ENCODE data around the gene RNF166.

Gene RNF166

GRCh38 chr16:88739139-88739976 lies 33.1 kb upstream of the RNF166 start:
- DNase-seq, result no peak

DNA sequence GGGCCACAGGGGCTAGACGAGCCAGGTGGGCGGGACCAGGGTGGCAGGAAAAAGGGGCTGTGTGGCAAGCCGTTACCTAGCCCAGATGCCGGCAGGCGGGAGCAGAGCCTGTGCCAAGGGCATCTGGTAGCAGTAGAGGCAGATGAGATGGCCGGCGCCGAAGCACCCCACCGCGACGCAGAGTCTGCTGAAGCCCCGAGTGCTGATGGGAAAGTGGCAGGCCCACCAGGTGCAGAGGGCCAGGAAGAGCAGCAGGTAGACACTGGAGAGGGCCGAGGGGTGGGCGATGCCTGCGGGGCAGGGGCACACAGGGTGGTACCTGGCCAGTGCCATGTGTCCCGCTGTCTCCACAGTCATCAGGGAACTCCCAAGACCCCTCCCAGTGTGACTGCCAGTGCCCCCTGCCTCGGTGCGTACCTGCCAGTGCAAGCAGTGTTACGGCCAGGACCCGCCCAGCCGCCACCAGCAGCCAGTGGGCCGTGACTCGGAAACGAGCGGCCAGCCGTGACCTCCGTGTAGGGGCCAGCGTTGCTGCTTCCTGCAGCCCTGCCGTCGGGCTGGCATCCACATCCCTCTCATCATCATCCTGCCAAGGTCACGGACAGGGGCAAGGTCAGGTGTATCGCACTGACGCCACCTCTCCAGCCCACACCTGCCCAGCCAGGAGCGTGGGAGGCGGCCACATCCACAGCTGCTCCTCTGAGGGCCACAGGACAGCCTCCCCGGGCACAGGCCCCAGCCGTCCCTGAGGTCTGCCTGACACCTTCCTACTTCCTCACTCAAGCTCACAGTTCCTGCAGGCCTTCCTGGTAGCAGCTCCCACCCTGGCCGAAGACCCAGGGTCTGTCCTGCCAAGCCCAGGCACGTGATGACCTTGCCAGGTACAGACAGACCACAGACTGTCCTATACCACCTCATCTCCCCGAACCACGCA lies 32.2 kb upstream of the RNF166 start:
- no peak for DNase-seq

DNA sequence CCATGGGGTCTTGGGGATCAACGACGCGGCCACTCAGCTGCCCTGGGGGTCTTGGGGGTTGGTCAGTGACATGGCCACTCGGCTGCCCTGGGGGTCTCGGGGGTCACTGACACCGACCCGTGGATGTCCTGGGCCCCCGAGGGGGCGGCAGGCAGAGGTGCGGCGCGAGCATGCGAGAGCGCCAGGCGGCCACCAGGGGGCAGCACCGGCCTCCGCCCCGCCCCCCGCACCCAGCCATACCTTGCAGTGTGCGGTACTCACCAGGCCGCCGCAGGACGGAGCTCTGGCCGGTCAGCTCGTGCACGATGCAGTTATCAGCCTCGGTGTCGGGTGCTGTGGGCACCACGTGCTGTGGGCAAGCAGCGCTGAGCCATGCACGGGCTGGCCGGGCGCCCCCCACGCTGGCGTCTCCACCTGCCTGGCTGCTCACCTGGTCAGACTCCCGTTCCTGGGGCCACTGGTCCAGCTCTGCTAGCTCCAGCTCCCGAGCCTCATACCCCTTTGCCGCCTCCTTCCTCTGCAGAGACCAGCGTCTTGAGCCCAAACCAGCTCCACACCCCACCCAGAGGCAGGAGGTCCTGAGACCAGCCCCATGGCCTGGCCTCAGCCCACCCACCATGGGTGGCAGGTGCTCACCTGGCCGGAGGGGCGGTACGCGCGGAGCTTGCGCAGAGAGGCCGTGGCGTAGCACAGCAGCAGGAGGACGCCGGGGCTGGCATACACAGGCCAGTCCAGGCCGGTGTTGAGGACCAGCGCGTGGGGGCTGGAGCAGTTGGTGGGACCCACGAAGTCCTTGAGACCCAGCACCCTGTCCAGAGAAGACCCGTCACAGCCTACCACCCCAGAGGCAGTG lies 31.3 kb upstream of the RNF166 start:
- peak in 1 of 2 experiments; percentile 14 for DNase-seq

- no peak for DNase-seq
These were observed 30.3 kb upstream of the RNF166 start for GRCh38 chr16:88736496-88736895.

GRCh38 chr16:88736088-88736487 lies 29.9 kb upstream of the RNF166 start:
- DNase-seq, result no peak

DNA sequence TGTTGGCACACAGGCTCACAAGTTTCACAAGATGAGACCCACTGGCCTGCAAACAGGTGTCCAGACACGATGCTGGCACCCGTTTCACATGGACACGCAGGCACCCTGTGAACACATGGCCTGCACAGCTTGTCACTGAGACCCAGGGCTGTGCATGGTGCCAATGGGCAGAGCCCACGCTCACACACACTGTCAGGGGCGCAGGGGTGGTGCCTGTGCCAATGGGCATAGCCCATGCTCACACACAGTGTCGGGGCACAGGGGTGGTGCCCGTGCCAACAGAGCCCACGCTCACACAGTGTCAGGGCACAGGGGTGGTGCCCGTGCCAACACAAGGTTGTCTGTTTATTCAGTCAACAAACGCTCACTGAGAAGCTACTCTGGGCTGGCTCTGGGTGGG lies 29.4 kb upstream of the RNF166 start:
- DNase-seq, result no peak

GRCh38 chr16:88735121-88735520 lies 28.9 kb upstream of the RNF166 start:
- no peak for DNase-seq

- no peak for DNase-seq
These were observed 28.1 kb upstream of the RNF166 start for GRCh38 chr16:88734361-88734728.

DNA sequence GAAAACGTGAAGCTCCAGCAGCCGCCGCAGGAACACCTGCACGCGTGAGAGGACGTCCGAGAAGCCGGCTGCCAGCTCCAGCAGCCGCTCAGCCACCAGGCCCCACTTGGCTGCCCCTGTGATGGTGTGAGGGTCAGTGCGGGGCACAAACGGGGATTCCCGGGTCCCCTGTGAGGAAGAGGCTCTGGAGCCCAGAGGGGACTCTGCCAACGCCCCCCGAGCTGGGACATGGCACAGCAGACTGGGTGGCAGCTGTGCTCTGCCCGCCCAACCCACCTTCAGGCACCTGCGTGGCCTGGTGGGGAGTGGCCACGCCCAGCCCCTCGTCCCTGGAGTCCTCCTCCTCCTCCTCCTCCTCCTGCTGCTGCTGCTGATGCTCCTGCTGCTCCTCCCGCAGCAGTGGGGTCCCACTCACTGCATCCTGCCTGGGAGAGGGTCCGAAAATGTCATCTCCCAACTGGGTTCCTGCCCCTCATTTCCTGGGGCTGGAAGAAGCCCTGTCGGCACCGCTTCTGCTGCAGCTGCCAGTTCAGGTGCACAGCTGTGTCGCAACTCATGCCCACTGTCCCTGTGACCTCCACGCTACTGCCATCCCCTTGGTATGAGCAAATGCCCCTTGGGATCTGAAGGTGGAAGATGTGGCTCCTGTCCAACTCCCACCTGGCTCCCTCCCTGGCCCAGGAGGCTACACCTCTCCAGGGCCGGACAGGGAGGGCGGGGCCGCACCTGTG lies 27.6 kb upstream of the RNF166 start:
- DNase-seq, result no peak

DNA sequence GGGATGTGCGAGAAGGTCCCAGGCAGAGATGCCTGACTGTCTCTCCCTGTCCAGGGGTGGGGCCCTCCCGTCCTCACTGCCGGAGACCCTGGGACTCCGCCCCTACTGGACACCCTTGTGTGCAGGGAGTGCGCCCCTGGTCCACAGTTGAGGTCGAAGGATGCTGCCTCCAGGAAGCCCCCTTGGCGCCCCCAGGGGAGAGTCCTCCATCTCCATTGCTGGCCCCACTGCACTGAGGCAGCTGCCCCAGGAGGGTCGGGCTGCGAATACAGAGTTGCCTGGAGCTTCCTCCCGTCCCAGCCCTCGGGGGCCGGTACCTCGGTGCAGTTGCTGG lies 26.7 kb upstream of the RNF166 start:
- DNase-seq, result no peak

DNA sequence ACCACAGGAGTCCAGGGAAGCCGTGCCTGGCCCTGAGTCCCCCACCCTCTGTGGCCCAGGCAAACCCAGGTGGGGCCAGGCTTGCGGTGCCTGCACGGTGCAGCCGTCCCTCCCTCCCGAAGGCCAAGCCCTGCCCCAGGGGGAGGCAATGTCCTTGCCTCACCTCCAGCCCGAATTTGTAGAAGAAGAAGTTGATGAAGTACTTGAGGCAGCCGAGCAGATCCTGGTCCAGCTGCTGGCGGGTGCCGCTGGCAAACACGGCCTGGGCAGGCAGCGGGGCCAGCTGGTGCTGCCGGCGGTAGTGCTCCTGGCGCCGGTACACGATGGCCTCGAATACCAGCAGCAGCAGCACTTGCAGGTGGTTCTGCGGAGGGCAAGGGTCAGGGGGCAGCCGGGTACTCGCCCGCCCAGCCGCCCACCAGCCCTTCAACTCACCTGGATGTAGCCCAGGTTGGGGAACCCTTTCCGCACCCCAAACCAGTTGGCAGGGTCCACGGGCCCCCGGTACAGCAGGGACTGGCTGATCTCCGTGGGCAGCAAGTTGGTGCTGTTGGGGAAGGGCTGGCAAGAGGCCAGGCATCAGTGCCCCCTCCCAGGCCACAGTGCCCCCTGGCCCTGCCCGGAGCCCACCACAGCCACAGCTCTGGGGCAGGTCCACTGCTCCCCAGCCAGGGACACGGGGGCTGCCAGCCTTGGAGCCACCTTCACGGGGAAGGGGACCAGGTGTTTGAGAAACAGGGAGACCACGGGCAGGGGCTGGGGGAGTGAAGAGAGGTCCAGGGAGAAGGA lies 26.2 kb upstream of the RNF166 start:
- peak in 1 of 2 experiments; percentile 48 for DNase-seq

DNA sequence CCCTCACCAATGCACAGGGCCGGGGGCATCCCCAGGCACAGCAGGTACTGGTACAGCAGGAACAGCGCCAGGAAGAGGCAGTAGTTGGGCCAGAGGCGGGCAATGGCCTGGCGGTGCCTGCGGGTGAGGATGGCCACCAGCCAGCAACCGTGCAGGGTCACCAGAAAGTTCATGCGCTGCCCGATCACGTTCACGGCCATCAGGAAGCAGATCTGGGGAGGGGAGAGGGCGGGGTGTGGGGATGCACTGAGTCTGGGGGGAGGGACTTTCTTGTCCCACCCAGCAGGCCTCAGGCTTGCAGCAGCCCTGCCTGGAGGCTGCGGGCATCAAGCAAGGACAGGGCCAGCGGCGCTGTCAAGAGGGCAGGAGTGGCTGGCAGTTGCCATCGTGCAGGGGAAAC lies 25.5 kb upstream of the RNF166 start:
- no peak for DNase-seq

GRCh38 chr16:88730632-88731607 lies 24.7 kb upstream of the RNF166 start:
- DNase-seq, result no peak

GRCh38 chr16:88727871-88728270 lies 21.7 kb upstream of the RNF166 start:
- peak in 1 of 2 experiments; percentile 18 for DNase-seq

DNA sequence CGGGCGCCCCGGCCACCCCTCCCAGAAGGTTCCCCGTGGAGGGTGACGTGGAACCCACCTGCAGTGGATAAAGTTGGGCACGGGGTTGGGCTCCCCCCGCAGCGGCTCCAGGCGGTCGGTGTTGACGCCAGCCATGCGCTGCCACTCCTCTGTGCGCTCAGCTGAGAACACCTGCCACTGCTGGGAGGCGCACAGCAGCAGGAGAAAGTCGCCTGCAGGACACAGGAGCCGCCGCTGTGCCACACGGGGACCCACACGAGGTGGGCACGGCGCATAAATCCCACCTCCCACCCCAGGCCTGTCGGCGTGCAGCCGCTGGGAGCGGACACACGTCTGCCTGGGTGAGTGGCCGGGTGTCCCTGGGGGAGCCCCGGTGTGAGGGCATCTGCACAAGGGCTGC lies 20.8 kb upstream of the RNF166 start:
- DNase-seq, result no peak

GRCh38 chr16:88726408-88726749 lies 20.2 kb upstream of the RNF166 start:
- no peak for DNase-seq

DNA sequence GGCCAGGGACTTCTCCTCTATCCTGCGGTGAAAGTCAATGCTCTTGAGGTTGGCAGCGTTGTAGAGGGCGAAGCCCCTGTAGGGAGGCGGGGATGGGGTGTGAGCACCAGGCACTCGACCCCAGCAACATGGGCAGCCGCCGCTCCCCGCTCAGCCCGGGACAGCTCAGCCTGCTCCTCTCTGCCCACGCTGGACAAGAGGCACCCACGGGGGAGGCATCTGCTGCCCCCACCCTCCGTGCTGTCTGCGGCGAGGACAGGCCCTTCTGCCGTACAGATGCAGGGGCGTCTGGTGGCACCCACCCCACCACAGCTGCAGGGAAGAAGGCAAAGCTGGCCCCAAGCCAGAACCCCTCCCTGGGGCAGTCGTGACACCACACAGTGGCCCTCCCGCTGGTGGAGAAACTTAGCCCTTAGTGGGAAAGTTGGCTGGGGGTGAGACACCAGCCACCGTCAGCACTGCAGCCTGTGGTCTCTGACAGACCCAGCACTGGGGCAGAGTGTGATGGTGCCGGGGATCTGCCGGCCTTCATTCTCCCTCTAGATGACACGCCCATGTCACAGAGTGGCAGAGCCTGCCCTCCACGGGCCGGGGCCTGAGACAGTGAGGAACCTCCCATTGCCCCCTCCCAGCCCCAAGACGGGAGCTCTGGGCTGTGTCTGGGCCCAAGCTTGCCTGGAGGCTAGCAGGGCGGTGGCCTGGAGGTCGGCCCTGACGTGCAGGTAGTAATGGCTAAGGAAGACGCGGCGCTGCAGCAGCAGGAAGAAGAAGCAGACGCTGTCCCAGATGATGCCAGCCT lies 19.6 kb upstream of the RNF166 start:
- no peak for DNase-seq

DNA sequence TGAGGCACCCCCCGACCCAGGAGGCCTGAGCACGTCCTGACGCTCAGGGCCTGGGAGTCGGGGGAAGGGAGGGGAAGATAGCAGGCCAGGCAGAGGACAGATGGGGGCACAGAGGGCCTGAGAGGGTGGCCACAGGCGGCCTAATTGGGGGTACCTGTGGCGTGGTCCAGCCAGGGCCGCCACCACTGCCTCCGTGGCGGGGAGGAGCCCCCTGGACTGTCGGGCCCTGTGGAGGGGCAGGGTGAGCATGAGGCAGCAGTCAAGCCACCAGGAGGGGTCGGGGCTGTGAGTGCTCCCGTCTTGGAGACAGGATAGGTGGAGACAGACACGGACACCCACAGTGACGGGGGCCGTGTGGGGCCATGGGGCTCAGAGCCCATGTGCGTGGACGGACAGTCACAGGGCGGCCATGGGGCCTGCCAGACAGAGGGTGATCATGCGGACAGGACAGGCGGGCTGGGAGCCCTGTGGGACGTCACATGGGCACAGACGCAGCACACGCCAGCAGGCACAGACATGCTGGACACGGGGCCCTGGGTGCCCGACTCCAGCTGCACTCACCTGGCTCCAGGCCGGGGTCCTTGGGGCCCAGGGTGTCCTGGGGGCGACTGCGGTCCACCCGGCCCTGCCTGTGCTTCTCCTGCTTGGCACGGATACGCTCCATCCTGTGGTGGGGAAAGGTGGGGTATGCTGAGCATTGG lies 18.8 kb upstream of the RNF166 start:
- no peak for DNase-seq

DNA sequence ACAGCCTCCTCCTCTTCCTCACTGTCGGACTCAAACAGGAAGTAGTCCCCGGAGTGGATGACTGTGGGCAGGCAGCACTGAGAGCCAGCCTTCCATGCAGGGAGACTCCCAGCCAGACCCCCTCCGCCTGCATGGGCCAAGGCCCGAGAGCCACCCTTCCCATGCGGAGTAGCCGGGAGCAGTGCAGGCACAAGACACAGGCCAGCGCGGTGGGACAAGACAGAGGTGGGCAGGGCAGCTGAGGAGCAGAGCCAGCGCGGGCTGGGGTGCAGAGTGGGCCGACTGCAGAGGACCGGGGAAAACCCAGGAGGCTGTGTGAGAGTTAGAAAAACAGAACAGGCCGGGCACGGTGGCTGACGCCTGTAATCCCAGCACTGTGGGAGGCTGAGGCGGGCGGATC lies 17.7 kb upstream of the RNF166 start:
- DNase-seq, result no peak
